HG03521 (cell line): Measurements from ENCODE around the gene MFAP1.
"Not testable (repeated sequence)": the region's sequence is repeated elsewhere in the genome, so short reads cannot be mapped to it uniquely, and the experiment has no call there.

Experiments used
- ATAC-seq: cut with Tn5 transposase; IDR thresholded peaks from one replicate; pipeline ENCODE4 v1.9.1; 2021; ENCODE audit warnings: mild to moderate bottlenecking, moderate library complexity; ENCODE audit not compliant: unreplicated experiment

MFAP1 gene

DNA sequence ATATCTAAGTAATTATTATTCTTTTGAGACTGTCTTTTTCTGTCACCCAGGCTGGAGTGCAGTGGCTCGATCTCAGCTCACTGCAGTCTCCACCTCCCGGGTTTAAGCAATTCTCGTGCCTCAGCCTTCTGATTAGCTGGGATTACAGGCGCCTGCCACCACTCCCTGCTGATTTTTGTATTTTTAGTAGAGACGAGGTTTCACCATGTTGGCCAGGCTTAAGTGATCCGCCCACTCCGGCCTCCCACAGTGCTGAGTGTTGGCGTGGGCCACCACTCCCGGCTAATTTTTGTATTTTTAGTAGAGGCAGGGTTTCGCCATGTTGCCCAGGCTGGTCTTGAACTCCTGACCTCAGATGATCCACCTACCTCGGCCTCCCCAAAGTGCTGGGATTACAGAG is 815 bp upstream of the MFAP1 start:
- not testable (repeated sequence) for ATAC-seq

DNA sequence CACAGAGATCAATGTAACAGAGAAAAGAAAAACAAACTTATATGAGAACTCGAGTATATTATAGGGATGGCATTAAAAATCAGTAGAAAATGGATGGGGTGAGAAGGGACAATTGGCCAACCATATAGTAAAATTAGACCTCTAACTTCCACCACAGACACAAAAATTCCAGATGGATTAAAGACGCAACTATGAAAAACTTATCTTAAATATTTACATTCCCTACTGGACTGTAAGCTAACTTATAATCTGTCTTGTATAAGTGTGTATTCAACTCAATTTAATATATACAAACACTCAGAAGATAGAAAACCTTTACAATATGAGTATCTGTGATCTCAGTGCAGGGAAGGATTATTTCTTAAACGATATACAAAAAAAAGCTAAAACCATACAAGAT is 3.0 kb downstream of the MFAP1 start:
- ATAC-seq, result no peak

DNA sequence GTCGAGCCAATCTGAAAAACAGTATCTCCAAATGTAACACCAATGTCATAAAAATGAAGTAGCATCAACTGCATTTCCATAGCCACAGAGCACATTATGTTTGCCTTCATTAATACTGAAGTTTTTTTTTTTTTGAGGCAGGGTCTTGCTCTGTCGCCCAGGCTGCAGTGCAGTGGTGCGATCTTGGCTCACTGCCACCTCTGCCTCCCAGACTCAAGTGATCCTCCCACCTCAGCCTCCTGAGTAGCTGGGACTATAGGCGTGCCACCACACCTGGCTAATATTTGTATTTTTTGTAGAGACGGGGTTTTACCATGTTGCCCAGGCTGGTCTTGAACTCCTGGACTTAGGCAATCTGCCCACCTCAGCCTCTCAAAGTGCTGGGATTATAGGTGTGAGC is 9.4 kb downstream of the MFAP1 start:
- ATAC-seq, result not testable (repeated sequence)

DNA sequence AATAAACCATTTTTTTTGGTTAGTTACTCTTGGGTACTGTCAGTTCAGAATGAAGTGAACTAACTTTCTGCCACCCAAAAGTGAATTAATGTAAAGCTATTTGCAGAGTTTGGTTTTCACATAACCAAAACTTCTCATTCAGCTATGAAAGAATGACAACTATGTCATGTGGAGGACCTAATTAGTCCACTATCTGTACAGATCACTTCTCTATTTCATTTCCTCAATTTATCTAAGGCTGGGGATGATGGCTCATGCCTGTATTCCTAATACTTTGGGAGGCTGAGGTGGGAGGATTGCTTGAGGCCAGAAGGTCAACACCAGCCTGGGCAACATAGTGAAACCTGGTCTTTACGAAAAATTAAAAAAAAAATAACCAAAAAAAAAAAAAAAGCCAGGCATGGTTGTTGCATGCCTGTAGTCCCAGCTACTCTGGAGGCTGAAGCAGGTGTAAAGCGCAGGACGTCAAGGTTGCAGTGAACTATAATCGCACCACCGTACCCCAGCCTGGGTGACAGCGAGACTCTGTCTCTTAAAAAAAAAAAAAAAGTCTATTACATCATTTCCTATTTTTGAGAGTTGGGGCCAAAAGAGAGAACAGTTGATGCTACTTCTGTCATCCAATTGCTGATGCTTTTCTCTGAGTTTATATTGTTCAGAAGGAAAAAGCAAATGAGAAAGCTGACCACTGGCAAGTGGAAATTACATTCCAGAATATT is 15.4 kb downstream of the MFAP1 start:
- no peak for ATAC-seq

DNA sequence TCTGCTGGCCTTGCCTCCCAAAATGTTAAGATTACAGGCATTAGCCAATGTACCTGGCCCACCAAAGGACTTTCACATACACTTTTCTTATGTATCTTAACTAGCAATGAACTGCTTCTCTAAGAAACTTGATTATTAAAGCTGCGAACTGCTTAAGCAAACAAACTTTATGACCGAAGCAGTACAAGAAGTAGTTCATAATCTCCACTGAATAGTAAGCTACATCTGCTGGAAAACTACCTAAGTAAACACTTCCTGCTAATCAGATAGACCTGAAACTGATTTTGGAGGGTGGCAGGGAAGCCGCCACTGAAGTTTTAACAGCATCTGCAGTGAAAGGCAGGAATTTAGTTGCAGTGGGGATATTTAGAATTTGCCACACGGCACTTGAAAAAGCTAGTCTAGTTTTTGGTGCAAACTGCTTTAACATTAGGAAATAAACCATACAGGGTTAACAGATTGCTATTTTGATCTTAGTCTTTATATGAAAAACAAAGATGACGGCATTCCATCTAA is 16.0 kb downstream of the MFAP1 start:
- ATAC-seq, result no peak

DNA sequence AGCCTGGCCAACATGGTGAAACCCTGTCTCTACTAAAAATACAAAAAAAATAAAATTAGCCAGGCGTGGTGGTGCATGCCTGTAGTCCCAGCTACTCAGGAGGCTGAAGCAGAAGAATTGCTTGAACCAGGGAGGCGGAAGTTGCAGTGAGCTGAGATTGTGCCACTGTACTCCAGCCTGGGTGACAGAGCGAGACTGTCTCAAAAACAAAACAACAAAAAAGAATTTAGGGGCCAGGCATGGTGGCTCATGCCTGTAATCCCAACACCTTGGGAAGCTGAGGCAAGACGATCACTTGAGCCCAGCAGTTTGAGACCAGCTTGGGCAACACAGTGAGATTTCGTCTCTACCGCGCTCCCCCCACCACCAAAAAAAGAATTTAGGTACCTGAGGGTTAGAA is 21.8 kb downstream of the MFAP1 start:
- ATAC-seq, result not testable (repeated sequence)

DNA sequence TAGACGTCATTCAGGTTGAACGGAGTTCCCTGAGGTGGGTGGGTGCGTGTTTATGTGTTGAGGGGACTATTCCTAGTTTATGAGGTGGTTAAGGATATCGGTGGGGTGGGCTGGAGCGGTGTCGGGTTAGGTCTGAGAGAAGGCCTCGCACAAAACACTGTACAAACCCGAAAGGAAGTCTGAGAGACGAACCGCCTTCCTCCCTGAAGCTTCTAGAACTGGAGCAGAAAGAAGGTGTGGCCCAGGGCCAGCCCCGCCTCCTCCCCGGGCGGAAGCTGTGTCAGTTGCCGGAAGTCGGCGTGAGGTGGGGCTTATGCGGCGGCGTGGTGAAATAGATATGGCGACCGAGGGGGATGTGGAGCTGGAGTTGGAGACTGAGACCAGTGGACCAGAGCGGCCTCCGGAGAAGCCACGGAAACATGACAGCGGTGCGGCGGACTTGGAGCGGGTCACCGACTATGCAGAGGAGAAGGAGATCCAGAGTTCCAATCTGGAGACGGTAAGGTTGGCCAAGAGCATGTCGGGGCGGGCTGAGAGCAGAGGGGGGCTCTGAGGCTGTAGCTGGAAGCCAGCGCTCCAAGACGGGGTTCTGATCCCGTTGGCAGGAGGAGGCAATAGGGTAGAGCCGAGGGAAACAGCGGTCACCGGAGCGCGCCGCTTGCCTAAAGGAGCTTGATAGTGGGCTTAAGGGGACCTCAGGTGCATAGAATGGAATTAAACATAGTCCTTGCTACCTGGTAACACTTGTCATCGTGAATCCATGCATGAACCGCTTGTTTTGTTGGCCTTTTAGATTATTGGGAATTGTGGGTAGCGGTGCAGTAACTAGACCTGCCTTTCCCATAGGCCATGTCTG is 24.0 kb downstream of the MFAP1 start, which contains the start of gene HYPK:
TSS of gene HYPK (plus strand) at position 314 of the 856 bp plus-strand sequence. CDS start at position 338, 24 bp downstream.
- peak; percentile 87 for ATAC-seq

DNA sequence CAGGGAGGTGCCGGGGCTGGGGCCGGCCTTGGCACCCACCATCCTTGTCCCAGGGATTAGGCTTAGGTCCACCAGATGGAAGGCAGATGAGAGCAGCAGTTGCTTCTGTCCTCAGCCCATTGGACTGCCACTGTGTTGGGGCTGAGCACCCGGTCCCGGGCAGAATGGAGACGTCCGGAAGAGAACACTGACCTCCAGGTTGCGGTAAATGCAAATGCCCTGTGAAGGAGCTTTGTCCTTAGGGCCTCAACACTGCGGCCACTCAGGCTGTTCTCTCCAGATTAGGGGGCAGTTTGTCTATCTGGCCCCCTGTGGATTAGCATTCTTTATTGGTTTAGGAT is 24.6 kb downstream of the MFAP1 start, which contains the start of gene SERINC4:
TSS of gene SERINC4 (minus strand) at position 276 of the 341 bp plus-strand sequence. CDS start at position 42, 234 bp downstream.
- no peak for ATAC-seq

DNA sequence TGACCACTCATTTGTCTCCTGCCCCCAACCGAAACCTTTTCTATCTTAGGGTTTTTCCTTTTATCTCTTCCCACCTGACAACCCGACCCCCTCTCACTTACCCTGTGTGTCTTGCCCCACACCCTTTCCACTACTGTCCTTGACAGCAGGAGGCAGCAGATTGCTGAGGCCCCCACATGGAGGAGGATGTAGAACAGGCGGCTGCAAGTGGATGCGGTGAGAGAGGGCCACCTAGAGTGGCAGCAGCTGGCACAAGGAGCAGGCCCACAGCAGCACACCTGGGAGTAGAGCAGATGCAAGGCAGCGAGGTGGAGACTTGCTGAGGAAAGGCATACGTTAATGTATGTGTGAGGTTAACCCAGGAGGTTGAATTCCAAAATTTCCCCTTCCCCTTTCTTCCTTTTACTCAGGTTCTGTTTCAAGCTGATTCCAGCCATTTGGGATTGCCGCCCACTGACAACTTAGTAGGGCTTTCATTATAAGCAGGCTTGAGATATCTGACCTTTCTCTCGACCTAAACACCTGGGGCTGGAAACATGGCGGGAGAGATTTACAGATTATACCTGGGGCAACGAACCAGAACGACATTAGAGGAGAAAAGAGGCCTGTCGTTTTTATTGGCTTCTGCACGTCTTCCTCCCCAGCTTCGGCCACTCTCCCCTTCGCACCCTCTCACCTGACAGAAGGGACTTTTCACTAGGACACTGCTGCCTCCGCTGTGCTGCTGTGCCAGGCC is 25.1 kb downstream of the MFAP1 start:
- ATAC-seq, result no peak

DNA sequence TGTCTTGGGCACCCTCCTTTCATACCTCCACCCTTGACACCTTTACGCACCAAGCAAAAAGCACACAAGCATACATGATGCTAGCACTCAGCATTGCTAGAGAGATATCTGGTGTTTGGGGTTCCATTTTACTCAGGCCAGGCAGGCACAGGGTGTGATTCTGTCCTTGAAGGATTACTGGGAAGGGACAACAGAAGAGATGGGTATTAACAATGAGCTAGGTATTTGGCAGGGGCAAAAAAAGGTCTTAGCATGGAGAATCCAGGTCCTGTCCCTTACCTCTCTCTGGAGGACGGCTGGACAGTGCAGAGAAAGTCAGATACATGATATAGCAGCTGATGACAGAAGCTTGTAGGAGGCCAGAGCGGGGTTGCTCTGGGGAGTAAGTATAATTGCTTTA is 27.9 kb downstream of the MFAP1 start:
- ATAC-seq, result no peak

DNA sequence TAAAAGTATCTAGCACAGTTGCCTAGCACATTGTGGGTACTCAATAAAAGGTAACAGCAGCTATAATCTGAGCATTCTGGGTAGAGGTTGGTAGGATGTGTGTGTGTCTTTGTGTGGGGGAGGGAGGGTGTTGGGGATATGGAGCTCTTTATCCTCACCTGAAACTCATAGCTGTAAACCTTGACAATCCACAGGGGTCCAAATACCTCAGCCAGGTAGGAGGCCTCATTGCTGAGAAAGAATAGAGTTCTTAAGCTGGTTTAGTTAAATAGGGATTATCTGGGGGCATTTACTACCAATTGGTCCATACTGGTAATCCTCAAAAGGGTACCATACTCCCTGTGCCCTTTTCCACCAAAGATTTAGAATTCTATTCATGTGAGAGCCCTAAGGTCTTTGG is 28.5 kb downstream of the MFAP1 start:
- ATAC-seq, result no peak

DNA sequence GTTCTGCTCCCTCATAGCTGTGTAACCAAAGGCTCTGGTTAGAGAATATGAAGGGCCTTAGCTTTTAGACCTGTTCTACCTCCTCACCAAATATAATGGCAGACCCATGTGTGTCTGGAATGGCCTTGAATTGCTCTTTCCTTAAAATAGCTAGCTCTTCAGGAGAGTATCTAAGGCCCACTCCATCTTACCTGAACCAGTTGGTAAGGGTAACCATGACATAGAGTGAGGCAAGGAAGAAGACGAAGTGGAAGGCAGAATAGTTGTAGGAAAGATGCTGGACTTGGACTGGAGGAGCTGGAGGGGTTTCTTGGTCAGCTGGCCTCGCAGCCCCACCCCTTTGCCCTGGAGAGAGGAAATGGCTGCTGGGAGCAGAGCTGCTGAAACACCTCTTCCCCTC is 29.3 kb downstream of the MFAP1 start:
- no peak for ATAC-seq

DNA sequence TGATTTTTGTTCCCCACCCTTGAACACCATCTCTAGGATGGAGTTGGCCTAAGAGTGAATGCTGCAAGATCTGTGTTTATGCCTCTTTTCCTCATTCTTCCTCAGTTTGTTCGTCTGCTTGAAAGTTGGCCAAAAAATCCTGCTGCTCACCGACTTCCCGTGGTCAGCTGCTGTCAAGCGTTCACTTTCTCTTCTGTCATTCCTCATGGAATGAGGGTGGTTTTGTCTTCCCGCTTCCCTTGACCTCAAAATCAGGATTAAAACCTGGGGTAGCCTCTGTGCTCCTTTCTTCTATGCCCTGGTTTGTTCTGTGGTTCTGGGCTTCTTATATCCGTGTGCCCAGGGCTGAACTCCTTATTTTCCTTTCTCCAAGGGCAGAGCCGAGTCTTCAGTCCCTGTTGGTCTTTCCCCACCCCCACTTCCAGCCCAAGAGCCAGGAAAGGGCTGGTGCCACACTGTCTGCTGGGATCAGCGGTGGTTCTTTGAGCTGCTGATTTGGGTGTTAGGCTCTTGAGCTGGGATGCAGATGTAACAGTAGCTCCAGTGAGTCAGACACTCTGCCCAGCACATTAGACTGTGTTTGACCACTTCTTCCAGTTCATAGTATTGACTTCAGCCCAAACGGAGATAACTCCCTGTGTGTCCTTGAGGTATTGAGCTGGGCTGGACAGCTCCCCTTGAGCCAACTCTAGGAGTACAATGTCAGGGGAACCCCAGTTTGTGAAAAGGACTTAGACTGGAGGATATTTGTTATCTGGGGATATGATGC is 30.0 kb downstream of the MFAP1 start:
- no peak for ATAC-seq

DNA sequence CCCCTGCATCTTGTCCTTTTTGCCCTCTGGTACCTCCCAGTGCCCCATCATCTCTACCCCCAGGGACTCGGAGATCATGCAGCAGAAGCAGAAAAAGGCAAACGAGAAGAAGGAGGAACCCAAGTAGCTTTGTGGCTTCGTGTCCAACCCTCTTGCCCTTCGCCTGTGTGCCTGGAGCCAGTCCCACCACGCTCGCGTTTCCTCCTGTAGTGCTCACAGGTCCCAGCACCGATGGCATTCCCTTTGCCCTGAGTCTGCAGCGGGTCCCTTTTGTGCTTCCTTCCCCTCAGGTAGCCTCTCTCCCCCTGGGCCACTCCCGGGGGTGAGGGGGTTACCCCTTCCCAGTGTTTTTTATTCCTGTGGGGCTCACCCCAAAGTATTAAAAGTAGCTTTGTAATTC is 30.8 kb downstream of the MFAP1 start:
- no peak for ATAC-seq

DNA sequence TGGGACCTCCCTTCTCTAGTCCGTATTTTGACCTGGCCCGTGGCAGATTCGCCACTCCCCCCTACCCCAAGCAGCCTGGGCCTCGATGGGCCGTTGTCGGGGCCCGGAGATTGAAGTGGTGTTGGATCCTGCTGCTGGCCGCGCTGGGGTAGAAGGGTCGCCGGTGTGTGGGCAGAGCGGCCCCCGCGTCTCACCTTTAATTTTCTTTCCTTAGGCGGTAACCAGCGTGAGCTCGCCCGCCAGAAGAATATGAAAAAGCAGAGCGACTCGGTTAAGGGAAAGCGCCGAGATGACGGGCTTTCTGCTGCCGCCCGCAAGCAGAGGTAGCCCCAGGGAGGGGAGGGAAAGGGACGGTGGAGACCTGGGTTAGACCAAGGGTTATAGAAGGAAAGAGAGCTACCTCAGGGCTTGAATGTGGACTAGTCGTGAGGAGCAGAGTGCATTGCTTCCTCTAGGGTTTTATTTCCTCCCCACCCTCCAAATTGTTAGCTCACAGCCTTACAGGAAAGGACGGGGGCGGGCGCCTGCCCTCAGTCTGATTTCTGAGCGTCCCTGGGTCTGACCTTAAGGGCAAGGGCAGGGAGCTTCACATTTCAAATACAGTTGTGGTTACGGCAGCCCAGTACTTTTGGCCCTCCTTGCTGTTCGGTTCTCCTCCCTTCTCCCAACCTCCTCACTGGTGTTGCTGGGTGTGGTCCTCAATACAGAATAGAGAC is 31.6 kb downstream of the MFAP1 start:
- ATAC-seq, result no peak

DNA sequence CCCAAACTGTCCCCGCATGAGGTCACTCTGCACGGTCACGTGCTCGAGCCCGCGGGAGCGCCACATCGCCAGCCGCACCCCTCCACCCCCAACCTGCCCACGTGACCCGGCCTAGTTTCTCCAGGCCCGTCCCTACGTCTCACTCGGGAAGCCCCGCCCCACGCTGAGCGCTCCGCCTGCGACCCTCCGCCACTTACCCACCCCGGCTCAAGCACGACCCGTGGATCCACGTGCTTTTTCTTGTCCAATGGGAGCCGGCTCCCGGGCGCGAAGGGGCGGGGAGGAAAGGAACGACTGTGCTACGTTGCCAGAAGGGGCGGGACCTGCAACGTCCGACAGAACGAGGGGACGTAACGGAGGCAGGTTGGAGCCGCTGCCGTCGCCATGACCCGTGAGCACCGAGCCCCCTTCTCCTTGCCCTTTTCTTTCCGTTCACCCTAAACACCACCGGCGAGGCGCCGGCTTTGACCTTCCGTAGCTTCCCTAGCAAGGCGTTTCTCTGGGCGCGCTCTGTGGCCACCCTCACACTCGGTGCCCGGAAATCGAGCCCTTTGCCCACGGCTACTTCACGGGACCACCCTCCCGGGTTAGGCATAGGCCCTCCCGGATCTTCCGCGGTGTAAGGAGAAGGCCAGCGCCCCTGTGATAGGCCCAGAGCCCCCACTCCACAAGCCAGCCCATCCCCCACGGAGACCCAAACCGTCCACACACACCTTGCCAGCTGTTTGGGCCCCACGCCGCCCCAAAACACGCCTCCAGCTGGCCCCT is 32.3 kb downstream of the MFAP1 start, which contains the start of gene SERF2:
TSS of gene SERF2 (plus strand) at position 328 of the 768 bp plus-strand sequence. CDS start at position 385, 57 bp downstream.
- peak; percentile 87 for ATAC-seq

DNA sequence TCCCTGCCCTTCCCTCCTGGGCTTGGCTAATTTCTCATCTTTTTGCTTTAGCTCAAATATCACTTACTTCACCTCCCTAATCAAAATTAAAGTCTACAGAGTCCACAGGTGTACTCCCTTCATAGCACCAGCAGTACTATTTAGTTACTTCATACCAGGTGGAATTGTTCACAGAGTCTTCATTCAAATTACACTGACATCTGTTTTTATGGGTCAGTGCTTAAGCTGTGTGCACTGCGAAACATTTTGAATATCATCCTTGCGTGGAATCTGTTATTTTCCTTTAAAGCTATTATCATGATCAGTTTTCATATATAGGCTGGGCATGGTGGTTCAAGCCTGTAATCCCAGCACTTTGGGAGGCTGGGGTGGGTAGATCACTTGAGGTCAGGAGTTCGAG is 35.1 kb downstream of the MFAP1 start:
- ATAC-seq, result no peak

DNA sequence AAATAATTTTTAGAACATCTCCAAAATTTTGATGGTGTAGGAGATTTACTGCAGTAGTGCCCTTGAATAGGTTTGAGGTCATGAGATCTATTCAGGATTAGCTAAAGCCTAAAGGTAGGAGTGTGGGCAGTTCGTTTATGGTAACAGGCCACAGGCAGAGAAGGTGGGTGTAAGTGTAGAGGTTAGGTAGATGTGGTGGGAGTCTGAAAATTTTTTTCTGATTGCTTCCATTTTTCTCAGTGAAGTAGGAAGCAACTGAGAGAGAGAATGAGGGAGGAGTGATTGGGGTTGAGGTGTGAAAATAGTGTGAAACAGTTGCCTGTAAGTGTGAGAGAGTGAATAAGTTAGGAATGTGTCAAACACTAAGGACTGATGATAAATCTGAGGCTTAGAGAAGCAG is 45.5 kb downstream of the MFAP1 start:
- no peak for ATAC-seq
